ENCODE results near the gene SERPINA12. TPM values are rescaled to one million over a fixed set of nuclear protein-coding genes. Genes with fewer than 3 reads are reported as not detected.

Gene SERPINA12
- total RNA-seq, 1 donor from 2014 or later: not detected

- intact Hi-C loops (cut with micrococcal nuclease): no loop called here
These were observed 41.3 kb downstream of the SERPINA12 start for GRCh38 chr14:94467728-94468520.

GRCh38 chr14:94466706-94467370 is 42.4 kb downstream of the SERPINA12 start:
- intact Hi-C loops (cut with micrococcal nuclease): no loop called here

- intact Hi-C loops (cut with micrococcal nuclease): no loop called here
These were observed 44.2 kb downstream of the SERPINA12 start for GRCh38 chr14:94465042-94465441.

GRCh38 chr14:94464290-94464689 is 45.0 kb downstream of the SERPINA12 start:
- intact Hi-C loops (cut with micrococcal nuclease): no loop called here

- intact Hi-C loops (cut with micrococcal nuclease): no loop called here
These were observed 46.3 kb downstream of the SERPINA12 start for GRCh38 chr14:94462763-94463572.

GRCh38 chr14:94462219-94462551 is 47.1 kb downstream of the SERPINA12 start:
- intact Hi-C loops (cut with micrococcal nuclease): no loop called here

- intact Hi-C loops (cut with micrococcal nuclease): no loop called here
These were observed 47.6 kb downstream of the SERPINA12 start for GRCh38 chr14:94461526-94462218.

- intact Hi-C loops (cut with micrococcal nuclease): no loop called here
These were observed 48.4 kb downstream of the SERPINA12 start for GRCh38 chr14:94460631-94461416.

GRCh38 chr14:94458558-94459205 is 50.6 kb downstream of the SERPINA12 start:
- intact Hi-C loops (cut with micrococcal nuclease): no loop called here

GRCh38 chr14:94458096-94458495 is 51.2 kb downstream of the SERPINA12 start:
- intact Hi-C loops (cut with micrococcal nuclease): no loop called here

GRCh38 chr14:94455928-94456327 is 53.3 kb downstream of the SERPINA12 start:
- intact Hi-C loops (cut with micrococcal nuclease): no loop called here

GRCh38 chr14:94451826-94452225 is 57.4 kb downstream of the SERPINA12 start:
- intact Hi-C loops (cut with micrococcal nuclease): no loop called here

- intact Hi-C loops (cut with micrococcal nuclease): no loop called here
These were observed 58.0 kb downstream of the SERPINA12 start for GRCh38 chr14:94451091-94451771.

- intact Hi-C loops (cut with micrococcal nuclease): no loop called here
These were observed 58.6 kb downstream of the SERPINA12 start for GRCh38 chr14:94450722-94451090.

GRCh38 chr14:94449930-94450329 is 59.3 kb downstream of the SERPINA12 start:
- intact Hi-C loops (cut with micrococcal nuclease): no loop called here

- intact Hi-C loops (cut with micrococcal nuclease): no loop called here
These were observed 61.0 kb downstream of the SERPINA12 start for GRCh38 chr14:94448071-94448808.

- intact Hi-C loops (cut with micrococcal nuclease): no loop called here
These were observed 62.1 kb downstream of the SERPINA12 start for GRCh38 chr14:94447206-94447605.

- intact Hi-C loops (cut with micrococcal nuclease): no loop called here
These were observed 63.1 kb downstream of the SERPINA12 start for GRCh38 chr14:94446126-94446525.

GRCh38 chr14:94445003-94445402 is 64.3 kb downstream of the SERPINA12 start:
- intact Hi-C loops (cut with micrococcal nuclease): no loop called here

Measured in T-helper 2 cell treated with Interferon-gamma antibody and Interleukin-4, amounts not matched to agents 100 ng/mL and 5 ng/mL, for 36 hours (primary cell).